A204.1 (cell line): ENCODE measurements around the gene DUSP9.
"Not testable (repeated sequence)": the region's sequence is repeated elsewhere in the genome, so short reads cannot be mapped to it uniquely, and the experiment has no call there.

Experiments used
- FAIRE-seq: peaks from 2 replicates; lab custom pipeline; 2012; peaks lifted over from hg19 to GRCh38; lab: Jason Lieb, UNC

Gene DUSP9

DNA sequence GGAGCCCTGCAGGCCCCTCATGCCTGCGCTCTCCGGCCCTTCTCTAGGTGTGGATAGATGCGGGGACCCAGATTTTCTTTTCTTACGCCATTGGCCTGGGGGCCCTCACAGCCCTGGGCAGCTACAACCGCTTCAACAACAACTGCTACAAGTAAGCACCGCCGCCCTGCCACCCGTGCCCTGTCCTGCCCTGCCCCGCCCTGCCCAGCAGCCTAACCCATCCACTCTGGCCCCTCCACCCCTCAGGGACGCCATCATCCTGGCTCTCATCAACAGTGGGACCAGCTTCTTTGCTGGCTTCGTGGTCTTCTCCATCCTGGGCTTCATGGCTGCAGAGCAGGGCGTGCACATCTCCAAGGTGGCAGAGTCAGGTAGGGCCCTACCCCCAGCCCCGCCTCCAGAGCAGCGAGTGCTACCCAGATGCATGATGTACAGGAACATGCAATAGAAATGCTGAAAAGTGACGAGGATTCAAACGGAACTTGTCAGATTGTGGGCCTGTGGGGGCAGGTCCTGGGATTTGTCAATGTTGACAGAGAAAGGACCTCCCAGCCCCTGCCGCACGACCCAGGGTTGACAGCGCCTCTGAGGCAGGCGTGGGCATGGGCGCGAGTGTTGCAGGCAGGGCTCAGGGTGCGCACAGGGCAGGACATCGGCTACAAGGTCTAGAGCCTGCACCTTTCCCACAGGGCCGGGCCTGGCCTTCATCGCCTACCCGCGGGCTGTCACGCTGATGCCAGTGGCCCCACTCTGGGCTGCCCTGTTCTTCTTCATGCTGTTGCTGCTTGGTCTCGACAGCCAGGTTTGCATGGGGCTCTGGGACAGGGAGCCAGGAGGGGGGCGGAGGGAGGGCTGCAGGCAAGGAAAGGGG is 46.4 kb downstream of the DUSP9 start:
- no peak for FAIRE-seq

DNA sequence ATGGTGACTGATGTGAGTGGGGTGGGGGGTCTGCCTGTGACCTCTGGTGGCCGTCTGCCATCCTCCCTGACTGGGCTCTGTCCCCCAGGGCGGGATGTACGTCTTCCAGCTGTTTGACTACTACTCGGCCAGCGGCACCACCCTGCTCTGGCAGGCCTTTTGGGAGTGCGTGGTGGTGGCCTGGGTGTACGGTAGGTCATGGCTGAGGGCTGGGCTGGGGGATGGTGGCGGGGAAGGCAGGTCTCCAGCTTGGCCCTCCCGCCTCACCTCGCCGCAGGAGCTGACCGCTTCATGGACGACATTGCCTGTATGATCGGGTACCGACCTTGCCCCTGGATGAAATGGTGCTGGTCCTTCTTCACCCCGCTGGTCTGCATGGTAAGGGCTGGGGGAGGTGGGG is 47.3 kb downstream of the DUSP9 start:
- FAIRE-seq, result not testable (repeated sequence)

DNA sequence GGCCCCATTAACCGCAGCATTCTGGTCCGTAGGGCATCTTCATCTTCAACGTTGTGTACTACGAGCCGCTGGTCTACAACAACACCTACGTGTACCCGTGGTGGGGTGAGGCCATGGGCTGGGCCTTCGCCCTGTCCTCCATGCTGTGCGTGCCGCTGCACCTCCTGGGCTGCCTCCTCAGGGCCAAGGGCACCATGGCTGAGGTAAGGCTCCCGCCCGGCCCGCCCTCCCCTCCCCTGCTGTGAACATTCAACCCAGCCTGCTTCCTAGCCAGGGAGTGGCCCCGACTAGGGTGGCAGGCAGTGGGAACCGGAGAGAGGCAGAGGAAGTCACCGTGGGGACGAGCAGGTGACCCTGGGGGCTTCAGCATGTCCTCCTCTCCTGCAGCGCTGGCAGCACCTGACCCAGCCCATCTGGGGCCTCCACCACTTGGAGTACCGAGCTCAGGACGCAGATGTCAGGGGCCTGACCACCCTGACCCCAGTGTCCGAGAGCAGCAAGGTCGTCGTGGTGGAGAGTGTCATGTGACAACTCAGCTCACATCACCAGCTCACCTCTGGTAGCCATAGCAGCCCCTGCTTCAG is 47.8 kb downstream of the DUSP9 start:
- FAIRE-seq, result no peak

DNA sequence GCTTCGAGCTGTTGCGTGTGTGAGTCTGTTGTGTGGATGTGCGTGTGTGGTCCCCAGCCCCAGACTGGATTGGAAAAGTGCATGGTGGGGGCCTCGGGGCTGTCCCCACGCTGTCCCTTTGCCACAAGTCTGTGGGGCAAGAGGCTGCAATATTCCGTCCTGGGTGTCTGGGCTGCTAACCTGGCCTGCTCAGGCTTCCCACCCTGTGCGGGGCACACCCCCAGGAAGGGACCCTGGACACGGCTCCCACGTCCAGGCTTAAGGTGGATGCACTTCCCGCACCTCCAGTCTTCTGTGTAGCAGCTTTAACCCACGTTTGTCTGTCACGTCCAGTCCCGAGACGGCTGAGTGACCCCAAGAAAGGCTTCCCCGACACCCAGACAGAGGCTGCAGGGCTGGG is 49.1 kb downstream of the DUSP9 start:
- no peak for FAIRE-seq

DNA sequence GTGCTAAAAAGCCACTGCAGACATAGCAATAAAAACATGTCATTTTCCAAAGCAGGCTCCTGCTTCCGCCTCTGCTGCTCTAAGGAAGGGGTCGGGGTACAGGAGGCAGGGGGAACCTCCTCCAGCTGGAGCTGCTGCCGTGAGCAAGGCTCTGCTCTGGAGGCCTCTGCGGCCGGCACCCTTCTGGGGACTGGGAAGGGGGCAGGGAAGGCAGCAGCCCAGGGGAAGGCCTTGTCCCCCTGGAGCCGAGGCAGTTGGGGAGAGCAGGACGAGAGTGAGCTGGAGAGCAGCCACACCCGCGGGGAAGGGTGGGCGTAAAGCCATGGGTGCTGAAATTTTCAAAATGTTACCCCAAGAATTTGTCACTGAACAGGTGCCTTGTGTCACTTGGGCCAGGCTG is 49.5 kb downstream of the DUSP9 start:
- FAIRE-seq, result not testable (repeated sequence)

DNA sequence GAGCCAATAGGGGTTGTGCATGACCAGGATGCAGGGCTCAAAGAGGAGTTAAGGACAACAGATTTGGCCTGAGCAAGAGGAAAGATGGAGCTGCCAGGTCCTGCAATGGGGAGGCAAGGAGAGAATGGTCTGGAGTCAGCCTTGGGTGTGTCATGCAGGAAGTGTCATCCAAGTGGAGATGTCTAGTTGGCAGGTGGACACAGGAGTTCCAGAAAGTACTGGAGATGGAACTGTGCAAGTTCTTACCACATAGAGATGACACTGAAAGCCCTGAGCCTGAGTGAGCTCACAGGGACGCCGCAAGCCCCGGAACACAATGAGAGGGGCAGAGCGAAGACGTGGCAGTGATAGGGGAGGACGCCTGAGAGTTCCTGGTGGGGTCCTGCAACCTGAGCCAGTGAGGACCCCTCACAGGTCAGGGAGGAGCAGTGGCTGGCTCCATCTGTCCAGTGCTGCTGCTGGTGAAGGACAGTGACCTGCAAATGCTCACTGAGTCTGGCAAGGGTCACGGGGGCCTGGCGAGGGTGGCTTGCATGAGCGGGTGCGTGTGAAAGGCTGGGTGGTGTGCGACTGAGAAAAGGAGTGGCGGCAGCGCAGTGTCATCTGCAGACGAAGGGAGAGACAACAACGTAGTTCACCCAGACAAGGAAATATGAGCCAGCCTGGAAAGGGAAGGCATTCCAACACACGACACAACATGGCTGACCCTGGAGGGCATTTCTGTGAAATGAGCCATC is 50.2 kb downstream of the DUSP9 start:
- FAIRE-seq, result not testable (repeated sequence)

DNA sequence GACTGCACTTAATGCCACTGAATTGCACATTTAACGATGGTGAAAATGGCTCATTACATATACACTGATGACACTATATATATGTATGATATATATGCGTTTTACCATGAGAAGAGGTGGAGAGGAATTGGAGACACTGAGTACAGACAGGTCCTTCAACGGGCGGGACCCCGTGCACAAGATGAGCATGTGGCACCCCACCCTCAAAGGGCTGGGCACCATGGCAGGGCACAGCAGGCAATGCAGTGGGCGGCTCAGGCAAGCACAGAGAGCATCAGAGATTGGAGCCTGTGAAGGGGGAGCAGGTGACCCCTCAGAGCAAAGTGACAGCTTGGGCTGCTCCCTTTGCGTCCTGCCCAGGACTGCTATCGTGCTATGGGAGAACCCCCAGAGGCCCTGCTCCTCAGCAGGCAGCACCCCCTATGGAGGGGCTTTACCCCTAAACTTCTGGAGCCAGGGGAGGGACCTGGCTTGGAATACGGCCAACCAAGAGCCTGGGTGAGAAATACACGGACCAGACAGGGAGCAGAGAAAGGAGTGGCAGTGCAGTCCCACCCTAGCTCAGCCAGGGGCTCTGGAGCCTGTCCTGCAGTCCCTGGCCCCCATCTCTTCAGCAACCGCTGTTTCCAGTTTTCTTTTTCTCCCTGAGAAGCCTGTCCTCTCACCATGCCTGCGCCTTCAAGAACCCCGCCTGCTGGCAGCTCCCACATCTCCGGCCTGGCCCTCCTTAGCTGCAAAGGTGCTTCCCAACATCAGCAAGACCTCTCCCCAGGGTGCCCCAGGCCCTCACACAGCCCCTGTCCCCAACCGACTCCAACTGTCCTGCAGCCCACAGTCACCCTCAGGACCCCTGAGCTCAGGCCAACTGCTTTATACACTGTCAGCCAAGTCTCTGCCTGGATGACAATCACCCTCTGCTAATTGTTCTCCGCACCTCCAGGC is 51.2 kb downstream of the DUSP9 start:
- no peak for FAIRE-seq

DNA sequence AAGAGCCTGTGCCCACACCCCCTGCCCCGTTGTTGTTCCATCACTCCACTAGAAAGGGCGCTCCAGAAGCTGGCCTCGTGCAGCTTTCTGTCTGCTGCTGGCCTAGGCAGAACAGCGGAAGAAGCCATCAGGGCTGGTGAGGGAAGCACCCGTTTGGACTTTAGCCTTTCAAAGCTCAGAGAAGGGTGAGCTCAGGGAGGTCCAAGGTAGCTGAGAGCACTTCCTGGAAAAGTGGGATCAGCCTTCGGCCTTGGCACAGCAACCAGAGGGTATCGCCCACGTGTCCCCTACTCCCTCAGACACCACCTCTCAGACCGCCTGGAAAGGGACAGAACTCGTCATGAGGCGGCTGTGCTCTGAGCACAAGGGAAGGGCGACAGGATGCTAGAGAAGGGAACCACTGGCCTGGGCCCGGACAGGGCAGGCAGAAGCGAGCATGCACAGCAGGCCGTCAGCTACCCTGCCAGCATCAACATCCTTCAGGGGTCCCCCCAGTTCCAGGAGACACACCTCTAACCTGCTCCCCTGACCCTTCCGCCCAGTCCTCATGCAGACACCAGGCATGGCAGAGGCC is 52.3 kb downstream of the DUSP9 start:
- not testable (repeated sequence) for FAIRE-seq

DNA sequence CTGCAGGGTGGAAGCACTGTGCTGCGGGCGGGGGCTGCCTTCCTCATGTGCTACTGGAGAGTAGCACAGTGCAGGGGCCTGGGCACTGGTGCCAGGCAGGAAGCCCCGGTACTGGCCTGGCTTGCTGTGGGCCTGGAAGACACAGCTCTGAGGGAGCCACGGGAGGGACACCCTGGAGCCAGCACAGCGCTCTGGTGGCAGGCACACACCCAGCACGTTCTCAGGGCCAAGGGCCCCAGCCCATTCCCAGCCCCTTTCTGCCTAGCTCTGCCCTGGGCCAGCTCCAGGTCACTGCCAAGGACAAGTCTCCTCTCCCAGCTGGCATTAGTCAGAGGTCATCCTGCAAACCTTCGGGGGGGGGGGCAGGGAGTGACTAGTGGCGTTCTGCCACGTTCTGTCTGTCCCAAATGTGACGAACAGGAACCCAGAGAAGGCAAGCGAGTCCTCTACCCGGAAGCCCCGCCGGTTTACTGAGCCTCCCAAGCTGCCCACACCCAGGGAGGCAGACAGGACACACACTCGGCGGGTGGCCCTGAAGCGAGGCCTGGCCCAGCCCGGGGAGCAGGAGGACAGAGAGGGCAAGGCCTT is 52.9 kb downstream of the DUSP9 start:
- FAIRE-seq, result not testable (repeated sequence)

DNA sequence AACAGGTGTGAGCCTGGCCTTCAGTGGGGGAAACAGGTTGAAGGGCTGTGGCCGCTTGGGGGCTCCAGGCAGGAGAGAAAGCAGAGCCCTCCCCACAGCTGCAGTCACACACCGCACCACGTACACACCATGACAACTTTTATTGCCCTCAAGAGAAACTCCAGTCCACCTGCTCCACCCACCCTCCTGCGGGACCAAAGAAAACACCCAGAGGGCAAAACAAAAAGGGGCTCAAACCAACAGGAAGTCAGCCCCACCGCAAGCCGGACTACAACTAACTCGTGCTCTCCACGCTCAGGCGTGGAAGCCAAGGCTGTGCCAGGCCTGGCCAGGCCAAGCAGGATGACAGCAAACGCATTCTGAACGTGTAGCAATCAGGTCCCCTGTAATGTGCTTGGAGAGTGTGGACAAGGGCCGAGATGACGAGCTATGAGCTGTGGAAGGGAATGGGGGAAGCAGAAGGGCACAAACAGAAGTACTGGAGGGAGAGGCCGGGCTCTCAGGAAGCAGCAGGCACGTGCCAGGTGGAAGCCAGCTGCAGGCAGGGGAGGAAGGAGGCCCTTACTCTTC is 53.5 kb downstream of the DUSP9 start:
- FAIRE-seq, result no peak
